HG02885 (cell line): ENCODE data around the gene GNAQ.
"Not testable (repeated sequence)": the region's sequence is repeated elsewhere in the genome, so short reads cannot be mapped to it uniquely, and the experiment has no call there.

Experiments
- ATAC-seq: cut with Tn5 transposase; IDR thresholded peaks from one replicate; pipeline ENCODE4 v1.9.1; 2021; ENCODE audit warnings: mild to moderate bottlenecking; ENCODE audit not compliant: unreplicated experiment, poor library complexity

The GNAQ gene

DNA sequence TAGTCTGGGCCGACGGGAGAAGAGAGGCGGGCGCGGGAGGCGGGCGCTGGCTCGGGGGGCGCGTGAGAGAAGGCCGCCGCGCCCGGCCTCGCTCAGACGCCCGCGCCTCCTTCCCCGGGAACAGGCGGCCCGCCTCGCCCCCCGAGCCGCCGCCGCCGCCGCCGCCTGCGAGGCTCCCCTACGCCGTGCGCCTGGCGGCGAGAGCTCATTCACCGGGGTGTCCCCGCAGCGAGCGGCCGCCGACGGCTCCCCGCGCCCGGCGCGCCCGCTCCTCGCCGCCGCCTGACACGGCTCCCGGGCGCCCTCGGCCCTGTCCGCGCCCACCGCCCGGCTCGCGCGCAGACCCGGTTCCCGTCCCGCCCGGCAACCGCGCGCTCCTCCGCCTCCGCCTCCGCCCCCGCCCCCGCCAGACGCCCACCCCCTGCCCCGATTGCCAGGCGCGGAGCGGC is at the start of gene GNAQ:
GNAQ (minus strand) TSS at position 368 of the 449 bp plus-strand sequence. CDS start 576 bp downstream, outside the sequence.
- ATAC-seq = peak; percentile 30

GRCh38 chr9:78074385-78075291 is 43.0 kb upstream of the GNAQ start:
- ATAC-seq = no peak

DNA sequence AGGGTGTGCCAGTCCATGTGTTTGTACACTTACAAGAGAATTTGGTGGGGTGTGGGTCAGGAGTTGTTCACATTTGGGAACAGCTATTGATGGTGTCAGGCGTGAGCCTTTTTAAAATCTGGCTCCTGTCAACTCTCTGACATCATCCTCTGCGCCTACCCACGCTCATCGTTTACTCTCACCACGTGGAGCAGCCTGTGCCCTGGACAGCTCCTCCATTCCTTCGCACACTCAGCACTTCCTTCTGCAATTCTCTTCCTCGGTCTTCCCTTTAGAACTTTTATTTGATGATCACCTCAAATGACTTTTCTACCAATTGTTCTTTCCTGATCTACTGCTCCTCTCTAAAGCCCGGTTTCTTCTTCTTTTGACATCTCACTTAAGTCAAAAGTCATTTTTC is 42.1 kb upstream of the GNAQ start:
- ATAC-seq = no peak

- no peak for ATAC-seq
These were observed 41.1 kb upstream of the GNAQ start for GRCh38 chr9:78072586-78073199.

- no peak for ATAC-seq
These were observed 38.9 kb upstream of the GNAQ start for GRCh38 chr9:78070521-78070920.

GRCh38 chr9:78064075-78064474 is 32.5 kb upstream of the GNAQ start:
- ATAC-seq = no peak

DNA sequence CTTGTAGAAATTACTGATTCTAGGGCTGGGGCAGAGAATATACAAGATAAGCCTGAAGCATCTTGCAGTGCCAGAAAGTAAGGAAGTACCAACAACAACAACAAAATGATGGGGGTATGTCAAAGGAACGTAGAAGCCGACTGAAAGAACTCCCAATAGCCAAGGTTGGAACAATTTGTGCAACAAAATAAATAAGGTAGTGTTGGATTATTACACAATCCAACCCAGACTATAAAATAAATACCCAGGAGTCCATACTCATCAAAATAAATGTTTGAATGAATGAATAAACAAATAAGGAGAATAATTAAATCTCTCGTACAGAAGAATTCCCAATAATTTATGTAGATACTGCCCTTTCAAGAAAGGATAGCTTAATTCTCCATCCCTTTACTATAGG is 31.1 kb upstream of the GNAQ start:
- ATAC-seq = no peak

DNA sequence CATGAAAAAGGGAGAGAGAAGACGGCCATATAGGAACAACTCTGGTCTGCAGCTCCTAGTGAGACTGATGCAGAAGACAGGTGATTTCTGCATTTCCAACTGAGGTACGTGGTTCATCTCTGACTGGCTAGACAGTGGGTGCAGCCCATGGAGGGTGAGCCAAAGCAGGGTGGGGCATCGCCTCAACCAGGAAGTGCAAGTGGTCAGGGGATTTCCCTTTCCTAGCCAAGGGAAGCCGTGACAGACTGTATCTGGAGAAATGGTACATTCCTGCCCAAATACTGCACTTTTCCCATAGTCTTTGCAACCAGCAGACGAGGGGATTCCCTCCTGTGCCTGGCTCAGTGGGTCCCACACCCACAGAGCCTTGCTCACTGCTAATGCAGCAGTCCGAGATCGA is 22.6 kb upstream of the GNAQ start:
- ATAC-seq = not testable (repeated sequence)

DNA sequence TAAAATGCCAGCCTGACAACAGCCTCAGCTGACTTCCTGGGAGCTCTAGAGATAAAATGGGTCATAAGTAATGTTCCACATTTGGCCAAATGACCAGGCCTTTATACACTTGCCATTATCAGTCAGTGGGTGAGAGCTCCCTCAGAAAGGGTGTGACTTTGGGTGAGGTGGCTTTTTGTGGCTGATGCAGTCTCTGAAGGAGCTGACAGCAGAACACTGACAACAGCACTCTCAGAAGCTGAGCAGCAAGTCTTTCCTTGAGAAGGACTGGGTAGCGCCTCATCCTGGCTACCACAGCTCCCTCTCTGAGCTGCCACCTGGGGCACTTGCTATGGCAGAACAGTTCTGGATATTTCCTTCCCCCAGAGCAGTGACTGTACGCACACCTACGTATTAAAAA is 22.0 kb upstream of the GNAQ start:
- no peak for ATAC-seq

DNA sequence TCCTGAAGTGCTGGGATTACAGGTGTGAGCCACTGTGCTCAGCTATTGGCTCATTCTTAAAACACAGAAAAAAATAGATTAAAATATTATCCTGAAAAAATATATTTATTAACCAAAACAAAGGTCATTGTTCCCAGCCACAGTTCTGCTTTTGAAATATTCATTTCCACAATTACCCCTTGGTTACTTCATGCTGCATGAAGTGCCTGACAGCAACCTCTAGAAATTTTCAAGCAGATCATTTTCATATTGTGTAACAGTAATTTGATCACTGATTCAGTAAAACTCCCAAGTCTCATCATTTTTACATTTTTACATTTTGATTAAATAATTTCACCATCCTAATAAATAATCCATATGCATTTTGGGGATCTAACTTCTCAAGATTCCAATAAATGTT is 18.8 kb upstream of the GNAQ start:
- no peak for ATAC-seq

DNA sequence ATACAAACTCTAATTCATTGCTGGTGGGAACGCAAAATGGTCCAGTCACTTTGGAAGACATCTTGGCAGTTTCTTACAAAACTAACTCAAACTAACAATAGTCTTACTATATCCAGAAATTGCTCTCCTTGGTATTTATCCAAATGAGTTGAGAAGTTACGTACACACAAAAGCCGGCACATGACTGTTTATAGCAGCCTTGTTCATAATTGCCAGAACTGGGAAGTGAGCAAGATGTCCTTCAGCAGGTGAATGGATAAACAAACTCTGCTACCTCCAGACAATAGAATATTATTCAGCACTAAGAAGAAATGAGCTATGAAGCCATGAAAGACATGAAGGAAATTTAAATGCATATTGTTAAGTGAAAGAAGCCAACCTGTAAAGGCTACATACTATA is 17.9 kb upstream of the GNAQ start:
- no peak for ATAC-seq

DNA sequence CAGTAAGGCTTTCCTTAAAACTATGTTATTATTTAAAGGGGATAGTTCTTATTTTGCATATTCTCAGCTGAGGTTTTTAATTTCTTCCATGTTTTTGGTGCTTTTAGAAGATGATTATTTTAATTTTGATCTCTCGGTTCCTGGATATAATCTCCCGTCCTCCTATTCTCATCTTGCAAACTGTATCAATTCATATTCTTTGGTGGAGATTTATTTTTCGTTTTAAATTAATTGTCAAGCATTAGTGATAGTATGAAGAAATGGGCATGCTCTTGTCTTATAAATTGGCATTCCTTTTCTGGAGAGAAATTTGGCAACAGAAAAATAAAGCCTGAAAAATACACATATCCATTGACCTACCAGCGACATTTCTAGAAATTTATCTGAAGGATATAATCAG is 15.5 kb upstream of the GNAQ start:
- ATAC-seq = no peak

DNA sequence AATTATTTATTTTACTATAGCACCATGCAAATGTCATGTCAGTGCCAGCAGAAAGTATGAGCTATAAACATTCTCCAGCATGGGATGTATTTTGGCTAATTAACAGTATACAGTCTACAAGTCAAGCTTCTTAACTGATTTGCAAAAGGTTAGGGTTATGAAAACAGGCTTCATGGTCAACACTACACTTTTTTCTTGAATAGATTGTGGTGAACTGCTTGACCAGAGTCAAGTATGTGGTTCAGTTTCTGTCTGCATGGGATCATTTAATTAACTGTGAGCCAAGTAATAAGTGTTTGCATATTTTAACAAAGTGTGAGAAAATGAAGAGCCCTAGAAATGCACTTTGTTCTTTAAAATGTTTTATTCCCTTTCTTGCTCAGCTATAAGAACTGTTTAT is 14.5 kb upstream of the GNAQ start:
- no peak for ATAC-seq

GRCh38 chr9:78044886-78045285 is 13.3 kb upstream of the GNAQ start:
- ATAC-seq = no peak

DNA sequence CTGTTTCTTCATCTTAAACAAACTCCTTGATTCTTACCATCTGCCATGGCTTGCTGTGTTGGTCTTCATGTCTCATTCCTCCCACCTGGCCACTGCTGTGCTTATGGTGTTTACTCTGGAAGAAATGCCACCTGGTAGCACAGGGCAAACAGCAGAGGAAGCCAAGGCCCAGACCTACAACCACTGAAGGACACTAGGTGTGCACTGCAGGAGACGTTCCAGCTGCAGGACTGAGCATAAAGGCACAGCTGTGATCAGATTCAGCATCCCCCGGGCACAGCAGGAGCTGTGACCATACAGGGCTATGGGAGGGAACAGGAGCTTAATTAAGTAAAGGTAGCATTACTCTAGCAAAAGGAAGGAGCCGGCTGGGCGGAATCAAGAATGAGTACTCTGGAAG is 12.6 kb upstream of the GNAQ start:
- ATAC-seq = no peak

GRCh38 chr9:78041971-78042370 is 10.4 kb upstream of the GNAQ start:
- ATAC-seq = no peak

DNA sequence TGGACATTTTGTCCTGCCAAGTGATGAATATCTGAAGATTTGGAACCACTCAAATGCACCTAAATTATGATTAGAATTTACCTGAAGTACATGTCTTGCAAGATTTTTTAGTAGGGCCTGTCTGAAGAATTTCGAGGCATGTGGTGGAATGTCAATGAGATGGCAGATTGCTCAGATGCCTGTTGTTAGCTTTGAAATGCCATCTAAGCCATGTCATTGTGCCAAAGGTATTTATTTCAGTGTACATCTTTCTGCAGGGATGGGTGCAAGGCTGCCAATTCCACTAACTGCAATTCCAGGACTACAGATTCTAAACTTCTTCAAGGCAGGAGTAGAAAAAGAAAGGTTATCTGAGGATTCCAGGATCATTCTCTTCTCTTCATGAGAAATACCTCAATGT is 9.1 kb upstream of the GNAQ start:
- ATAC-seq = no peak

DNA sequence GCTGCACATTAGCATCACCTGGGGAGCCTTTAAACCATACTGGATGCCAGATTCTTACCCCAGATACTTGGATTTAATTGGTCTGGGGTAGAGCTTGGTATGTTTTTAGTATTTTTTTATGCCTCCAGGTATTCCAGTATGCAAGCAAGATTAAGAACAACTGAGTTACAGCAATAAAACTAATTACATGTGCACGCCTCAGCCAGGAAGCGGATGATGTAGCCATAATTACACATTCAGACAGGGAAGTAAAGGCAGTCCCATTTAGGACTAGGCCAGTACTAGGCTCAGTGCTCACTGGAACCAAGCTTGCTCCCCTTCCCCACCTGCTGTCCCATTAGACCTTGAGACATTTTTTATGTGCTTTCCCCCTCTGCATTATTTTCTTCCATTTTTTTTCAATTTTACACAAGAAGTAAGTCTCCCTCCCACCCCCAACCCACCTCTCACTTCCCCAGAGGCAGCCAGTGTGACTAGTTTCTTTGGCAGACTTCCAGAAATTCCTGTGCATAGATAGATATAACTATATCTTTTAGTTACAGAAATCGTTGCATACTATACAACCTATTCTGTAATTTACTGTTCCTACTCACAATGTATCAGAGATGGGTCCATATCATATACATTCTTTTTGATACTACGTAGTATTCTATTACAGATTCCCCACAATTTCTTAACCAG is 7.1 kb upstream of the GNAQ start:
- no peak for ATAC-seq

DNA sequence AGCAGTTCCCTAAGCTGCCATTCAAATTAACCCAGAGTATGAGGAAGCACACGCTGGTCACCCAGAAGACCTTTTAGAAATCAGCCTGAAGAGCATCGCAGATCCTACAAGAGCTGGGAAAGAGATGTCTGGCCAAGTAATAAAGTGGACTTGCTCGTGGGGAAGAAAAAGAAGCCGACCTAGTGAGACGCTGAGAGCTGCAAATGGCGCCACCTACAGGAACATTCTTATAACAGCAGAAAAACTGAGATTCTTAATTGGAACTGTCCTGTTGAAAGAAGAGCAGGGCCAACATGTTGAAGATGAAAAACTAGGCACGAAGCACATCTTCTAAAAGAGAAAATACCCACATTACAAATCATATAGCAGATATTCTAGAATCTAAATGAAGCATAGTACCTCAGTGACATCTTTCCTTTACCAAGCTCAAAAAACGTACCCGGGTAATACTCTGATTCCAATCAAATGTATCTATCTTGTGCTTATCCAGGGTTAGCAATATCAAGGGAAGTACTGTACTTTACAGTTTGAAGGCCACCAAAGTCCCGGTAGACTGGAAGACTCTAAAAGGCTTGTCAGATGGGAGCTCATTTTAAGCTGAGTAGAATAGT is 3.9 kb upstream of the GNAQ start:
- peak; percentile 43 for ATAC-seq

GRCh38 chr9:78033870-78034269 is 2.3 kb upstream of the GNAQ start:
- no peak for ATAC-seq
